Osteoblast (primary cell): ENCODE results near the gene AMIGO3. TPM values are rescaled to one million over a fixed set of nuclear protein-coding genes. Genes with fewer than 3 reads are reported as not detected.

Experiments used
- DNase-seq: peaks from one replicate; pipeline ENCODE4 v3.0.0; 2011; ENCODE audit warnings: low spot score, mixed read lengths; ENCODE audit not compliant: insufficient read length; ENCODE audit errors: missing footprints
- H2AFZ ChIP-seq: 2 replicates; pipeline ENCODE4 v1.6.0; 2011; ENCODE audit warnings: mild to moderate bottlenecking, low read length
- H3K27ac ChIP-seq: 2 replicates; pipeline ENCODE4 v1.5.1; 2011; ENCODE audit warnings: mild to moderate bottlenecking, low read depth, low read length, moderate library complexity
- H3K27me3 ChIP-seq: 2 replicates; pipeline ENCODE4 v1.6.0; 2012; ENCODE audit warnings: mild to moderate bottlenecking, control low read depth, inconsistent platforms, low read length, moderate library complexity; ENCODE audit not compliant: insufficient read depth
- H3K36me3 ChIP-seq: 2 replicates; pipeline ENCODE4 v1.5.1; 2011; ENCODE audit warnings: mild to moderate bottlenecking, low read length, control low read depth, moderate library complexity; ENCODE audit not compliant: insufficient read depth
- H3K4me1 ChIP-seq: 2 replicates; pipeline ENCODE4 v1.5.1; 2011; ENCODE audit warnings: mild to moderate bottlenecking, low read length, control low read depth, moderate library complexity; ENCODE audit not compliant: insufficient read depth
- H3K4me2 ChIP-seq: 2 replicates; pipeline ENCODE4 v1.6.0; 2011; ENCODE audit warnings: mild to moderate bottlenecking, low read length; ENCODE audit not compliant: insufficient read depth
- H3K4me3 ChIP-seq: fragments of 200-600 bp; sonication (generic); 3 replicates; pipeline ENCODE4 v1.5.1; 2012; ENCODE audit warnings: mild to moderate bottlenecking, low read length, inconsistent platforms; ENCODE audit not compliant: insufficient read depth
- H3K79me2 ChIP-seq: 2 replicates; pipeline ENCODE4 v1.6.0; 2012; ENCODE audit warnings: mild to moderate bottlenecking, low read length, control low read depth, inconsistent platforms; ENCODE audit not compliant: insufficient read depth
- H3K9me3 ChIP-seq: 2 replicates; pipeline ENCODE4 v1.5.1; 2011; ENCODE audit warnings: low read depth, low read length, control low read depth
- H4K20me1 ChIP-seq: 2 replicates; pipeline ENCODE4 v1.6.0; 2012; ENCODE audit warnings: mild to moderate bottlenecking, low read length, control low read depth; ENCODE audit not compliant: insufficient read depth
- total RNA-seq: library from RNA; depleted of rRNA; stranded (reverse); fragments of >200 nt; gene quantifications from 2 replicates; pipeline ENCODE4 v1.2.3, GENCODE V29; 2012
- TF ChIP-seq, protein P1 (sequence below): IDR thresholded peaks from 2 replicates; pipeline ENCODE4 v1.5.1; 2011; ENCODE audit warnings: mild to moderate bottlenecking, low read depth, low read length, moderate library complexity; ENCODE audit errors: extremely low read depth

The AMIGO3 gene
- total RNA-seq, 1 donor = 1.8 TPM

DNA sequence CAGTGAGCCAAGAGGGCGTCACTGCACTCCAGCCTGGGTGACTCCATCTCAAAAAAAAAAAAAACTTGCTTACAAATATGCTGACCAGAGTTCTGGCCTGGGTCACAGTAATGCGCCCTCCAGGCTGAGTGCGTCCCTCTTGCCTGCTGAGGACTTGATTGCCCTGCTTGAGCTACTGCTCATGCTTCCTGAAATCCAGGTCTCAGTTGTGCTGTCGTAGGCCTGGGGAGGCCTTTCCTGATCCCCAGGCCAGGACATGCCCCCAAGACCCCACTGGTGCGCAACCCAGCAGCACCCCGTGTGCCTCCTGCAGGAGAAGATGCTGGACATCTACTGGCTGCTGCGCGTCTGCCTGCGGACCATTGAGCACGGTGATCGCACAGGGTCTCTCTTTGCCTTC is 7.3 kb downstream of the AMIGO3 start:
- Histone ChIP-seq H3K36me3 (no peaks in the 10 kb centered on the region), H4K20me1 (no peaks in the 10 kb centered on the region), H3K9me3 (no peaks in the 10 kb centered on the region), H3K4me3 (no peak overlapping the region), H3K27me3 (no peaks in the 10 kb centered on the region), H3K4me2 (no peak overlapping the region), H2AFZ (no peak overlapping the region), H3K79me2 (no peaks in the 10 kb centered on the region), H3K4me1 (no peaks in the 10 kb centered on the region), H3K27ac (no peak overlapping the region)
- TF ChIP-seq, protein P1, sequence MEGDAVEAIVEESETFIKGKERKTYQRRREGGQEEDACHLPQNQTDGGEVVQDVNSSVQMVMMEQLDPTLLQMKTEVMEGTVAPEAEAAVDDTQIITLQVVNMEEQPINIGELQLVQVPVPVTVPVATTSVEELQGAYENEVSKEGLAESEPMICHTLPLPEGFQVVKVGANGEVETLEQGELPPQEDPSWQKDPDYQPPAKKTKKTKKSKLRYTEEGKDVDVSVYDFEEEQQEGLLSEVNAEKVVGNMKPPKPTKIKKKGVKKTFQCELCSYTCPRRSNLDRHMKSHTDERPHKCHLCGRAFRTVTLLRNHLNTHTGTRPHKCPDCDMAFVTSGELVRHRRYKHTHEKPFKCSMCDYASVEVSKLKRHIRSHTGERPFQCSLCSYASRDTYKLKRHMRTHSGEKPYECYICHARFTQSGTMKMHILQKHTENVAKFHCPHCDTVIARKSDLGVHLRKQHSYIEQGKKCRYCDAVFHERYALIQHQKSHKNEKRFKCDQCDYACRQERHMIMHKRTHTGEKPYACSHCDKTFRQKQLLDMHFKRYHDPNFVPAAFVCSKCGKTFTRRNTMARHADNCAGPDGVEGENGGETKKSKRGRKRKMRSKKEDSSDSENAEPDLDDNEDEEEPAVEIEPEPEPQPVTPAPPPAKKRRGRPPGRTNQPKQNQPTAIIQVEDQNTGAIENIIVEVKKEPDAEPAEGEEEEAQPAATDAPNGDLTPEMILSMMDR = no peak
- no peak for DNase-seq

DNA sequence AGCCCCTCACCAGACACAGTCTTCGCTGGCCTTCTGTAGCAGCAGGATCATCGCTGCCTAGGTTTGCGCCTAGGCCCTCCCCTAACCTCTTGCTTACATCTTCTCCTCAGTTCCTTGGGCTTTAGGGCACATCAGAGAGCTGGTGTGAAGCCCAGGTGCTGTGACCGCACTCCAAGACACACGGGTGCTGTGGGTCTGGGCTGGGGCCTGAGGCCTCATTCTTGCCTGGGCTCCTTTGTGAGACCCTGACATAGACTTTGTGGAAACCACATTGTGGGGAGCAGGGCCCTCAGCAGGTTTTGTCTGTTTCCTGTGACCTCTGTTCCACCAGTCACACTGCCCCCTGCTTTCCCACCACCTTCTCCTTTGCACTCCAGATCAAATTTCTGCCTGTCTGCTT is 8.0 kb downstream of the AMIGO3 start:
- Histone ChIP-seq H3K36me3 (no peaks in the 10 kb centered on the region), H3K9me3 (no peaks in the 10 kb centered on the region), H3K4me2 (no peak overlapping the region), H3K4me3 (no peak overlapping the region), H4K20me1 (no peaks in the 10 kb centered on the region), H2AFZ (no peak overlapping the region), H3K79me2 (no peaks in the 10 kb centered on the region), H3K27ac (no peak overlapping the region), H3K4me1 (no peaks in the 10 kb centered on the region), H3K27me3 (no peaks in the 10 kb centered on the region)
- DNase-seq = peak; percentile 47
- TF ChIP-seq, protein P1 = no peak

DNA sequence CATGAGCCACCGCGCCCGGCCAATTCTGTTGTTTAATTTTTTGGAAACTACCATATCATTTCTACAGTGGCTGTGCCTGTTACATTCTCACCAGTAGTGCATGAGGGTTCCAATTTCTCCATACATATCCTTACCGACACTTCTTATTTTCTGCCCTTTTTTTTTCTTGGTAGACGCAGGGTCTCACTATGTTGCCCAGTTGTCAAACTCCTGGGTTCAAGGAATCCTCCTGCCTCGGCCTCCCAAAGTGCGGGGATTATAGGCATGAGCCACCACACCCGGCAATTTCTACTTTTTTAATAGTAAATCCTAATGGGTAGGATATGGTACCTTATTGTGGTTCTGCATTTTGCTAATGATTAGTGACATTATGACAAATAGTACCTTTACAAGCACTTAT is 9.6 kb downstream of the AMIGO3 start:
- H3K4me2 ChIP-seq = no peak overlapping the region
- H4K20me1 ChIP-seq = no peaks in the 10 kb centered on the region
- TF ChIP-seq, protein P1 = no peak
- H3K27ac ChIP-seq = no peak overlapping the region
- no peak overlapping the region for H3K4me3 ChIP-seq
- no peaks in the 10 kb centered on the region for H3K9me3 ChIP-seq
- H3K27me3 ChIP-seq = no peaks in the 10 kb centered on the region
- DNase-seq = no peak
- no peaks in the 10 kb centered on the region for H3K4me1 ChIP-seq
- H3K79me2 ChIP-seq = no peaks in the 10 kb centered on the region
- H2AFZ ChIP-seq = no peak overlapping the region
- peaks cover 2% of the 10 kb centered on the region for H3K36me3 ChIP-seq

DNA sequence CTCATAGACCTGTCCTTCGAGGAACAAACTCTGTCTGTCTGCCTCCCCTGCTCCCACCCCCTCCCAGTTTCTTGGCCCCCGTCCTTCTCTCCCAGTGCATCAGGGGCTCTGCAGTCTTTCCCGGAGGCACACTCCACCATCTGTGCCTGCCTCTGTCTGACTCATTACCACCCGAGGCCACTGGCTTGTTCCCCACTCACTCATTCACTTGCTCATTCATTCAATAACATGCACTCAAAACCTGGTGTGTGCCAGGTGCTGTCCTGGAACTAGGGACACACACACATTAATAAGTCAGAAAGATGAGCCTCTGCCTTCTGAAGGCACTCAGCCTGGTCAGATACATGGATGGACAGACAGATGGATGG is 12.4 kb downstream of the AMIGO3 start:
- no peak overlapping the region for H3K27ac ChIP-seq
- peak; percentile 57 for DNase-seq

More for the DNA sequence above, 12.4 kb downstream of the AMIGO3 start:
- no peaks in the 10 kb centered on the region for H3K9me3 ChIP-seq
- H3K4me3 ChIP-seq = no peak overlapping the region
- TF ChIP-seq, protein P1 = no peak
- no peaks in the 10 kb centered on the region for H3K27me3 ChIP-seq
- peaks cover 11% of the 10 kb centered on the region for H4K20me1 ChIP-seq
- H2AFZ ChIP-seq = no peak overlapping the region
- no peak overlapping the region for H3K4me2 ChIP-seq
- peaks cover 13% of the 10 kb centered on the region for H3K36me3 ChIP-seq
- H3K4me1 ChIP-seq = no peaks in the 10 kb centered on the region
- H3K79me2 ChIP-seq = no peaks in the 10 kb centered on the region
